Karpas-422 (cell line): ENCODE data around the gene PODN. TPM values are rescaled to one million over a fixed set of nuclear protein-coding genes. Genes with fewer than 3 reads are reported as not detected.

Source experiments
- DNase-seq: peaks from one replicate; pipeline ENCODE4 v3.0.0-alpha.2; 2015
- H2AFZ ChIP-seq: fragments of 200-600 bp; sonication (generic); 2 replicates; pipeline ENCODE4 v1.6.1; 2014; ENCODE audit warnings: antibody characterized with exemption, low read length, mixed read lengths
- H3K27ac ChIP-seq: fragments of 200-600 bp; sonication (generic); 2 replicates; pipeline ENCODE4 v1.5.1; 2014; ENCODE audit warnings: mild to moderate bottlenecking, low read length, moderate library complexity
- H3K27me3 ChIP-seq: fragments of 200-600 bp; sonication (generic); 2 replicates; pipeline ENCODE4 v1.6.1; 2014; ENCODE audit warnings: low read length, mixed read lengths
- H3K36me3 ChIP-seq: fragments of 200-600 bp; sonication (generic); 2 replicates; pipeline ENCODE4 v1.6.1; 2014; ENCODE audit warnings: low read length, mixed read lengths; ENCODE audit not compliant: insufficient read depth
- H3K4me1 ChIP-seq: fragments of 200-600 bp; sonication (generic); 2 replicates; pipeline ENCODE4 v1.6.1; 2014; ENCODE audit warnings: mild to moderate bottlenecking, low read length, mixed read lengths
- H3K4me2 ChIP-seq: fragments of 200-600 bp; sonication (generic); 2 replicates; pipeline ENCODE4 v1.6.1; 2014; ENCODE audit warnings: low read length, low read depth, mild to moderate bottlenecking; ENCODE audit not compliant: poor library complexity, severe bottlenecking
- H3K4me3 ChIP-seq: fragments of 200-600 bp; sonication (generic); 2 replicates; pipeline ENCODE4 v1.5.1; 2014; ENCODE audit warnings: mild to moderate bottlenecking, antibody characterized with exemption, low read length, mixed read lengths
- H3K79me2 ChIP-seq: fragments of 200-600 bp; sonication (generic); 2 replicates; pipeline ENCODE4 v1.6.1; 2014; ENCODE audit warnings: mild to moderate bottlenecking, low read length, mixed read lengths
- H3K9ac ChIP-seq: fragments of 200-600 bp; sonication (generic); 2 replicates; pipeline ENCODE4 v1.6.0; 2014; ENCODE audit warnings: low read length
- H3K9me2 ChIP-seq: fragments of 200-600 bp; sonication (generic), shearing (Covaris generic); replicated peaks from 2 replicates; pipeline ENCODE4 v1.6.0; 2014; ENCODE audit warnings: mild to moderate bottlenecking, low read length, moderate library complexity; ENCODE audit not compliant: insufficient read depth
- H3K9me3 ChIP-seq: fragments of 300-700, 200-600 bp; sonication (generic); 2 replicates; pipeline ENCODE4 v1.6.1; 2014; ENCODE audit warnings: low read length, mixed read lengths
- H4K20me1 ChIP-seq: fragments of 200-600 bp; sonication (generic); 2 replicates; pipeline ENCODE4 v1.6.1; 2014; ENCODE audit warnings: mild to moderate bottlenecking, antibody characterized with exemption, low read length, low read depth; ENCODE audit not compliant: insufficient read depth
- total RNA-seq: library from RNA; depleted of rRNA; stranded (reverse); fragments of >200 nt; shearing (Covaris generic); gene quantifications from 2 replicates; pipeline ENCODE4 v1.2.3, GENCODE V29; 2014; ENCODE audit warnings: low replicate concordance

The PODN gene
- total RNA-seq, 1 experiment from 2014 or later, result not detected

DNA sequence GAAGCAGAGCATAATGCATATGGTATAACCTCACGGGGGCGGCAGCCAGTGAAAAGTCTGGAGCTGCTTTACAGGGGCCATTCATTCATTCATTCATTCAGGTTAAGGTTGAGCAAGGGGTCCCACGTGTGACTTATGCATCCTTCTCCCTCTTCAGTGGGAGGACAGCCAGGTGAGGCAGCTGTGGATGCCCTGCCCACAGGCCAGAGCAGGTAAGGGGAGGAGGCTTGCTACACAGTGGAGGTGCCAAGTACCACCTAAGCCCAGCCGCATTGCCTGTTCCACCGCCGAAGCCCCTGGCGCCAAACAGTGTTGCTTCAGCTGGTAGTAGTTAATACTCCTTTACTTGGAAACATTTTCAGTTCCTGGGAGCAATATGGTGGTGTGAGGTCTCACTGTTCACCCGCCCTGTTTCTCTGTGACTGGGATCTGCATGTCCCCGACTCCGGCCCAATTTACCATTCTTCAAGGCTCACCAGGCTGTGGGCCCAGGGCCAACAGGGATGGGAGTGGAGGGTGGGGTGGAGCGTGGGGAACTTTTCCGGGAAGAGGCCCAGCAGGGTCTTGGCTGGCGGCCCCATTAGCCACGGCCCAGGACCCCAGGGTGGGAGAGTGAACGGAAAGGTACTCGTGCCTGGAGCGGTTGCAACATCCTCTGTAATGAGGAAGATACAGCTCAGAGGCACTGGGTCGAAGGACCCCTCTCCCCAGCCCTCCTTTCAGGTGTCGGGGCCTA lies 722 bp upstream of the PODN start:
- H3K9me2 ChIP-seq, result no peaks in the 10 kb centered on the region
- no peak overlapping the region for H3K4me3 ChIP-seq
- H3K27me3 ChIP-seq, result no peaks in the 10 kb centered on the region
- H3K79me2 ChIP-seq, result no peaks in the 10 kb centered on the region
- no peak for DNase-seq
- no peaks in the 10 kb centered on the region for H3K36me3 ChIP-seq
- no peaks in the 10 kb centered on the region for H4K20me1 ChIP-seq
- no peak overlapping the region for H2AFZ ChIP-seq
- no peak overlapping the region for H3K4me2 ChIP-seq
- H3K9ac ChIP-seq, result no peak overlapping the region
- no peaks in the 10 kb centered on the region for H3K9me3 ChIP-seq
- H3K27ac ChIP-seq, result no peak overlapping the region
- H3K4me1 ChIP-seq, result no peaks in the 10 kb centered on the region

GRCh38 chr1:53062708-53063591 lies 937 bp downstream of the PODN start:
- Histone ChIP-seq H3K4me3 (no peak overlapping the region), H3K27ac (no peak overlapping the region), H3K4me2 (no peak overlapping the region), H3K27me3 (no peaks in the 10 kb centered on the region), H4K20me1 (no peaks in the 10 kb centered on the region), H3K9me2 (no peaks in the 10 kb centered on the region), H3K9ac (no peak overlapping the region), H3K9me3 (no peaks in the 10 kb centered on the region), H3K36me3 (no peaks in the 10 kb centered on the region), H3K4me1 (no peaks in the 10 kb centered on the region), H3K79me2 (no peaks in the 10 kb centered on the region), H2AFZ (no peak overlapping the region)
- no peak for DNase-seq

- H3K27ac ChIP-seq, result no peak overlapping the region
- no peak overlapping the region for H2AFZ ChIP-seq
- H3K27me3 ChIP-seq, result no peaks in the 10 kb centered on the region
- H3K79me2 ChIP-seq, result no peaks in the 10 kb centered on the region
- no peaks in the 10 kb centered on the region for H4K20me1 ChIP-seq
- no peak overlapping the region for H3K4me3 ChIP-seq
- no peaks in the 10 kb centered on the region for H3K9me2 ChIP-seq
- no peaks in the 10 kb centered on the region for H3K36me3 ChIP-seq
- H3K9ac ChIP-seq, result no peak overlapping the region
- no peak overlapping the region for H3K4me2 ChIP-seq
- no peaks in the 10 kb centered on the region for H3K4me1 ChIP-seq
- H3K9me3 ChIP-seq, result no peaks in the 10 kb centered on the region
- DNase-seq, result no peak
Observed at GRCh38 chr1:53063744-53064515, 1.9 kb downstream of the PODN start.

DNA sequence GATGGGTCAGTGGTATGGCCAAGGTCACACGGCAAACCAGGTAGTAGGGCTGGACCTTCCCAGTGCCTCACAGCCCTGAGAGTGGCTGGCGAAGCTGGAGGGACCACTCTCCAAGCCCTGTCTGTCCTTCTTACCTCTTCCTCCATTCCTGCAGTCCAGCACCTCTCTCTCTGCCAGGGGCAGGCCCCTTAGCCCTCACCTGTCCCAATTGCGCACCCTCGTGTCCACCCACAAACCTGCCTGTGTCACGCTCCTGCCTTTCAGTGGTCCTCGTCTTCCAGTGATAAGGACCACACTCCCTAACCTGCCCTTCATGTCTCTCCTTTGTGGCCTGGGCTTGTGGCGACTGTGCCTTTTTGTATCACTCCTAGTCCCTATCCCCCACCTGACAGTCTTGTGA lies 3.4 kb downstream of the PODN start:
- Histone ChIP-seq H3K36me3 (no peaks in the 10 kb centered on the region), H3K9me3 (no peaks in the 10 kb centered on the region), H3K9ac (no peak overlapping the region), H3K79me2 (no peaks in the 10 kb centered on the region), H3K27ac (no peak overlapping the region), H4K20me1 (no peaks in the 10 kb centered on the region), H3K4me3 (no peak overlapping the region), H3K4me1 (no peaks in the 10 kb centered on the region), H3K27me3 (no peaks in the 10 kb centered on the region), H3K4me2 (no peak overlapping the region), H3K9me2 (no peaks in the 10 kb centered on the region), H2AFZ (no peak overlapping the region)
- DNase-seq, result no peak

DNA sequence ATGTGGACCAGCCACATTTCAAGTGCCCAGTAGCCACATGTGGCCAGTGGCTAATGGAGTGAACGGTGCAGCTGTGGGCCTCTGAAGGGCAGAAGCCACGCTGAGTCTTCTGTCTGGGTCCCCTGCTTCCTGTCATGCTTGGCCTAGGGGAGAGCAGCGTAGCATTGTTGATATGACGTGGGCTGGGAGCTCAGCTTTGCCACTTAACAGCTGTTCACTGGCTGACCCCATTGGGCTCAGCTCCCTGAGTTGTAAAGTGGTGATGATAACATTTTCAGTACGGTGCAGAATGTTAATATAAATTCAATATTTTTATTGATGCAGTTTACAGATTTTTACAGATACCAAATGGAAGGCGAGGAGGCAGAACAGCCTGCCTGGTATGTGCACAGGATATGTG lies 4.5 kb downstream of the PODN start:
- no peaks in the 10 kb centered on the region for H3K36me3 ChIP-seq
- no peak overlapping the region for H2AFZ ChIP-seq
- no peak overlapping the region for H3K4me2 ChIP-seq
- DNase-seq, result no peak
- no peaks in the 10 kb centered on the region for H4K20me1 ChIP-seq
- no peak overlapping the region for H3K4me3 ChIP-seq
- no peak overlapping the region for H3K27ac ChIP-seq
- no peaks in the 10 kb centered on the region for H3K9me3 ChIP-seq
- no peaks in the 10 kb centered on the region for H3K4me1 ChIP-seq
- H3K27me3 ChIP-seq, result no peaks in the 10 kb centered on the region
- no peaks in the 10 kb centered on the region for H3K9me2 ChIP-seq
- no peaks in the 10 kb centered on the region for H3K79me2 ChIP-seq
- no peak overlapping the region for H3K9ac ChIP-seq

DNA sequence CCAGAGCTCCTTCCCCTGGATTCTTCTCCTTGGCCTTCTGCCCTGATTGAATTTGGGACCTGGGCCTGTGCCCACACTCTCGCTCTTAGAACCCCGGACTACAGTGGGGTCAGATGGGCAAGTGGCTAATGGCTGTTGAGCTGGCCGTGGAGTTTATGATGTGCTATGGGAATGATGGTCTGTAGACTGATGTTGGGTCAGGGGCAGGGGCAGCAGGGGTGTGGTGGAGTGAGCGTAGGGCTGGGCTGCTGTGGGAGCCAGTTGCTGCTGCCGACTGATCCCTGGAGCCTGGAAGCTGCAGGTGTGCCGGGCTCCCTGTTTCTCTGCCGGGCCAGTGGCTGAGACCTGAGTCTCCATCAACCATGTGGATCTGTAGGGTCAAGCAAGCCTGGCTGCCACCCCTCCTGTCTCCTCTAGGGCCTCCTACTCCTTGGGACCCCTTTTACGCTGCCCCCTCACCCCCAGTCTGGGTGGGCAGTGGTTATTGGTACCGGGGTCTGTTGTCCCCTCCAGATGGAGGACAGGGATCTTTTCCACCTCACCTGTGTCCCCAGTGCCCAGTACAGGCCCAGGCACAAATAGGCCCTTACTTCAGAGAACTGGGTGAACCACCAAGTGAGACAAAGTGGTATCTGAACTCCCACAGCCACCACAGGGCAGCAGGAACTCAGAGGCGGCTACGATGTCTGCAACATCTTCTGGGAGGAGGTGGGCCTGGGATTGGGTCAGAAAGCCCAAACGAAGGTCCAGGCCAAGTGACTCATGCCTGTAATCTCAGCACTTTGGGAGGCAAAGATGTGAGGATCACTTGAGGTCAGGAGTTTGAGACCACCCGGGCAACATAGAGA lies 5.1 kb downstream of the PODN start:
- Histone ChIP-seq H4K20me1 (no peaks in the 10 kb centered on the region), H3K4me2 (no peak overlapping the region), H3K9me3 (no peaks in the 10 kb centered on the region), H3K27me3 (no peaks in the 10 kb centered on the region), H3K27ac (no peak overlapping the region), H2AFZ (no peak overlapping the region), H3K36me3 (no peaks in the 10 kb centered on the region), H3K9me2 (no peaks in the 10 kb centered on the region), H3K4me1 (no peaks in the 10 kb centered on the region), H3K4me3 (no peak overlapping the region), H3K9ac (no peak overlapping the region), H3K79me2 (no peaks in the 10 kb centered on the region)
- DNase-seq, result no peak

GRCh38 chr1:53067886-53068285 lies 5.9 kb downstream of the PODN start:
- Histone ChIP-seq H3K27me3 (no peaks in the 10 kb centered on the region), H3K27ac (no peak overlapping the region), H2AFZ (no peak overlapping the region), H3K9me3 (no peaks in the 10 kb centered on the region), H3K4me2 (no peak overlapping the region), H3K36me3 (no peaks in the 10 kb centered on the region), H4K20me1 (no peaks in the 10 kb centered on the region), H3K4me3 (no peak overlapping the region), H3K4me1 (no peaks in the 10 kb centered on the region), H3K9me2 (no peaks in the 10 kb centered on the region), H3K79me2 (no peaks in the 10 kb centered on the region), H3K9ac (no peak overlapping the region)
- no peak for DNase-seq
